Measurements from ENCODE around the gene SLX9. TPM values are rescaled to one million over a fixed set of nuclear protein-coding genes. Genes with fewer than 3 reads are reported as not detected.

SLX9 gene
- total RNA-seq, 1 donor, result 5.2 TPM

DNA sequence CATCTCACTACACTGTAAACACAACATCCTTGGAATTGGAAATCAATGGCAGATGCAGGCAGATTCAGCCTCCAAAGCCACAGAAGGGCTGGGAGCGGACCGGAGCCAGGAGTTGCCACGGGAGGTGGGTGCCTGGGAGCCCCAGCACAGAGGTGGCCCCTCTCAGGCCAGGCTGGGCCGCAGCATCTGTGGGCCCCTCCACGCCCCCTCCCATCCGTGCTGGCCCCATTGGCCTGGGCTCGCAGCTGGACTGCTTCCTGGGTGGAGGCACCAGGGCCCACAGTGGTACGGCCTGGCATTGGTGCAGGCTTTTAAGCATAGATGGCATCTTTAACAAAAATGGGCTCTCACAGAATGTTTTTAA lies 64.2 kb downstream of the SLX9 start:
- no peaks in the 10 kb centered on the region for H3K9me3 ChIP-seq (ENCODE audit: low read depth, low read length)
- peaks cover 4% of the 10 kb centered on the region for H3K27me3 ChIP-seq (ENCODE audit: insufficient read depth, low read length)
- H3K4me3 ChIP-seq (ENCODE audit: low read length), result no peak overlapping the region
- no peaks in the 10 kb centered on the region for H3K4me1 ChIP-seq (ENCODE audit: insufficient read depth, low read length)

DNA sequence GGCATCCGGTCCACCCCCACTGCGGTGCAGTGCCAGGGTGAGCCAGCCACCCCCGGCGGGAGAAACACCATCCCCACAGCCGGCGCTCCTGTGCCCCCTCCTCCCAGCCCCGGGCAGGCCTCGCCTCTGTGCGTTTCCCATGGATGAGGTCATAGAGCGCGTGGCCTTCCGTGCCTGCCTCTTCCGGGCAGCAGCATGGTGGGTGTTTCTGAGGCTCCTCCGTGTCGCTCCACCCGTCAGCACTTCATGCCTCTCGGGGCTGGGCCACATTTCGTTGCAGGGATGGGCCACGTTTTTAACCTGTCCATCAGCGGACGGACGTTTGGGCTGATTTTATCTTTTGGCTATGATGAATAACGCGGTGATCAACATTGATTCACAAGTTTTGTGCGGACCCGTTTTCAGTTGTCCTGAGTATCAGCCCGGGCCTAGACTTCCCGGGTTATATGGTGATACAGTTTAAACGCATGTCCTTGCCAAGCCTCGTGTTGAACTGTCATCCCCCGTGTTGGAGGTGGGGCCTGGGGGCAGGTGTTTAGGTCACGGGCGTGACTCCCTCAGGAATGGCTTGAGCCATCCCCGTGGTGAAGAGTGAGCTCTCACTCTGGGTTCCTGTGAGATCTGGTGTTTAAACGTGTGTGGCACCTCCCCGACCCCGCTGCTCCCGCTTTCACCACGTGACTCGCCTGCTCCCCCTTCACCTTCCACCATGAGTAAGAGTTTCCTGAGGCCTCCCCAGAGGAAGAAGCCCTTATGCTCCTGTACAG lies 64.8 kb downstream of the SLX9 start:
- H3K4me1 ChIP-seq (ENCODE audit: insufficient read depth, low read length), result no peaks in the 10 kb centered on the region
- no peak overlapping the region for H3K4me3 ChIP-seq (ENCODE audit: low read length)
- peaks cover 4% of the 10 kb centered on the region for H3K27me3 ChIP-seq (ENCODE audit: insufficient read depth, low read length)
- no peaks in the 10 kb centered on the region for H3K9me3 ChIP-seq (ENCODE audit: low read depth, low read length)

DNA sequence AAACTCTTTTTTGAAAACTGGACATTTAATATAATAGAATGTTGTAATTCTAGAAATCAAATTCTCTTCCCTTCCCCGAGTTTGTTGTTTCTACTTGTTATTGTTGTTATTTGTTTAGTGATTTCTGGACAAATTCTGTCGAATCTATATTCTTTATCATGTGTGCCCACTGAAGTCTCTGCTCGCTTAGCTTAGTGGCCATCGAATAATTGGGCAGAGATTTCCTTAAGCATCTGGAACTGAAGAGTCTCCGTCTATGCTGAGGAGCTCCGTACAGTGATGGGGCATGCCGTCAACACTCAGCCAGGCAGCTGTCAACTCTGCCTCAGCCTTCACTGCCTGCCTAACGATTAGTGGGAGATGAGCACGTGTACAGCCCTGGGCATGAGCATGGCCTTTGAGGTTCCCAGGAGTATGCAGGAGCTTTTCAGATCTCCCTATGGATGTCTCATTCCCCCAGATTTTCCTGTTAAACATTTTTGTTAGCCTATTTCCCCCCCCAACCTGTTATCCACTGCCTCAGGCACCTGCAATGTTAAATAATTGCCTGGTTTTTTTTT lies 66.8 kb downstream of the SLX9 start:
- Histone ChIP-seq H3K4me1 (ENCODE audit: insufficient read depth, low read length) (no peaks in the 10 kb centered on the region), H3K27me3 (ENCODE audit: insufficient read depth, low read length) (peaks cover 4% of the 10 kb centered on the region), H3K4me3 (ENCODE audit: low read length) (no peak overlapping the region), H3K9me3 (ENCODE audit: low read depth, low read length) (no peaks in the 10 kb centered on the region)

DNA sequence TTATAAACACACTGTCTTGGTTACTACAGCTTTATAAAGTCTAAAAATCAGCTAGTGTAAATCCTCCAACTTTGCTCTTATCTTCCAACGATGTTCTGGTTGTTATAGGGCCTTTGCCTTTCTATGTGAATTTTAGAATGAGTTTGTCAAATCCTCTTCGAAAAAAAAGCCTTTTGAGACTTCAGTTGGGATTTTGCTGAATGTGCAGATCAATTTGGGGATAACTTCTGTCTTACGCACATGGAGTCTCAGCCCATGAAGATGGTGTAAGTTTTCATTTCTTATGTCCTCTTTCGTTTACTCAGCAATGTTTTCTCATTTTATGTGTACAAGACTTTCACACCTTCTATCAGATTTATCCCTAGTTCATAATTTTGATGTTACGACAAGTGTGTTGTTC lies 69.8 kb downstream of the SLX9 start:
- Histone ChIP-seq H3K27me3 (ENCODE audit: insufficient read depth, low read length) (peaks cover 4% of the 10 kb centered on the region), H3K4me3 (ENCODE audit: low read length) (no peak overlapping the region), H3K9me3 (ENCODE audit: low read depth, low read length) (no peaks in the 10 kb centered on the region), H3K4me1 (ENCODE audit: insufficient read depth, low read length) (no peaks in the 10 kb centered on the region)

DNA sequence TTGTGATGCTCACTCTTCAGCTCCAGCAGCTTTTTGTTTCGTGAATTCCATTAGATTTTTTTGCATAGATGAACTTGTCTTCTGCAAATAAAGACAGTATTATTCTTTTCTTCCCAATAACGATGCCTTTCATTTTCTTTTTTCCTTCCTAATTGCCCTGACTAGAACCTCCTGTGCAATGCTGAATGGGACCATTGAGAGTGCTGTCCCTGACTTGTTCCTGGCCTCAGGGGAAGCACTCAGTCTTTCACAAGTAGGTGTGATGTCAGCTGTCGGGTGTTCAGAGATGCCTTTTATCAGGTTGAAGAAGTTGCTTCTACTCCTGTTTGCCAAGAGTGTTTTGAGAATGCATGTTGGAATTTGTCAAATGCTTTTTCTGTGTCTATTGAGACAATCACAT lies 70.3 kb downstream of the SLX9 start:
- Histone ChIP-seq H3K27me3 (ENCODE audit: insufficient read depth, low read length) (peaks cover 4% of the 10 kb centered on the region), H3K4me3 (ENCODE audit: low read length) (no peak overlapping the region), H3K4me1 (ENCODE audit: insufficient read depth, low read length) (no peaks in the 10 kb centered on the region), H3K9me3 (ENCODE audit: low read depth, low read length) (no peaks in the 10 kb centered on the region)

GRCh38 chr21:45010860-45011259 lies 71.0 kb downstream of the SLX9 start:
- Histone ChIP-seq H3K9me3 (ENCODE audit: low read depth, low read length) (no peaks in the 10 kb centered on the region), H3K4me3 (ENCODE audit: low read length) (no peak overlapping the region), H3K27me3 (ENCODE audit: insufficient read depth, low read length) (peaks cover 4% of the 10 kb centered on the region), H3K4me1 (ENCODE audit: insufficient read depth, low read length) (no peaks in the 10 kb centered on the region)

DNA sequence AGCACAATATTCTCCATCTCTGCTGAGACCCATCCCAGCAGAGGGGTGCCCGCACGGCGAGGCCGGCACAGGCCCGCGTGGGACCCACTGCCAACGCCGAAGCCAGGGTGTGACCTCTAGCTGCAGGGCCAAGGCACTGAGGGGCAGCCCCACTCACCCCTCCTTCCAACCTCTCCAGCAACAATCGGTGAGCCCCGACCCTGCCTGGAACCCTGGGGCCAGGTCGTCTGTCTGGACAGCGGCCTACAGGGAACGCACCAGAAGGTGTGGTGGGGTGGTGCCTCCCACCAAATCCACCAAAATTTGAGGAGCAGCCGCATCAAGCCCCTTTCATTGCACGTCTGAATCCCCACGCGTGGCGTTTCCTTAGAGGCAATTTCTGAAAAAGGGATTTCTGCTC lies 71.6 kb downstream of the SLX9 start:
- Histone ChIP-seq H3K27me3 (ENCODE audit: insufficient read depth, low read length) (peaks cover 4% of the 10 kb centered on the region), H3K4me1 (ENCODE audit: insufficient read depth, low read length) (no peaks in the 10 kb centered on the region), H3K4me3 (ENCODE audit: low read length) (no peak overlapping the region), H3K9me3 (ENCODE audit: low read depth, low read length) (no peaks in the 10 kb centered on the region)

- Histone ChIP-seq H3K9me3 (ENCODE audit: low read depth, low read length) (no peaks in the 10 kb centered on the region), H3K27me3 (ENCODE audit: insufficient read depth, low read length) (peaks cover 9% of the 10 kb centered on the region), H3K4me1 (ENCODE audit: insufficient read depth, low read length) (no peaks in the 10 kb centered on the region), H3K4me3 (ENCODE audit: low read length) (no peak overlapping the region)
Measured at GRCh38 chr21:45011911-45012661, 72.3 kb downstream of the SLX9 start.

DNA sequence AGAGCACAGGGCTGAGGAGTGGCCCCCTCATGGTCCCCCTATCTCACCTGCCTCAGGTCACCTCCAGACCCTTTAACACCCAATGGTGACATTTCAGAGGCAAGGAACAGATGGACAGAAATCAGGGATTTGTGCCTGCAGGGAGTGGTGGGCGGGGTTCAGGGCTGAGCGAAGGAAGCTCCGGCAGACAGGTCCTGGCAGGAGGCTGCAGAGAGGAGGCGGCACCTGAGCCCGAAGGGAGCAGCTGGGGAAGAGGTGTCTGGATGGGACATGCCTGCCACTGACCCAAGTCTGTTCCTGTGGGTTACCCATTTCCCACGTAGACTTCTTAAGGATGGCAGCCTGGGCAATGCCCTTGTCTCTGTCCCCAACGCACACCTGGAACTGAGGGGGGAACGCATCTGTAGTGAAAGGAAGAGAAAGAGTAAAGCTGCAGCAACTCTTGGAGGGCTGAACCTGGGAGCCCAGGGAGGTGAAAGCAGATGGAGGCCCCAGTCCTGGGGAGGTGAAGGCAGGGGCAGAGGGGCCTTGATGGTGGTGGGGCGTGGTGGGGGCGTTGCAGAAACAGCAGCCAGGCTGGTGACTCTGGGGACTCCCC lies 72.9 kb downstream of the SLX9 start:
- Histone ChIP-seq H3K4me1 (ENCODE audit: insufficient read depth, low read length) (no peaks in the 10 kb centered on the region), H3K9me3 (ENCODE audit: low read depth, low read length) (no peaks in the 10 kb centered on the region), H3K27me3 (ENCODE audit: insufficient read depth, low read length) (peaks cover 16% of the 10 kb centered on the region), H3K4me3 (ENCODE audit: low read length) (no peak overlapping the region)

- Histone ChIP-seq H3K9me3 (ENCODE audit: low read depth, low read length) (no peaks in the 10 kb centered on the region), H3K4me3 (ENCODE audit: low read length) (no peak overlapping the region), H3K27me3 (ENCODE audit: insufficient read depth, low read length) (peaks cover 20% of the 10 kb centered on the region), H3K4me1 (ENCODE audit: insufficient read depth, low read length) (peaks cover 4% of the 10 kb centered on the region)
Measured at GRCh38 chr21:45013260-45013841, 73.5 kb downstream of the SLX9 start.

- H3K27me3 ChIP-seq (ENCODE audit: insufficient read depth, low read length), result peaks cover 25% of the 10 kb centered on the region
- H3K9me3 ChIP-seq (ENCODE audit: low read depth, low read length), result no peaks in the 10 kb centered on the region
- H3K4me3 ChIP-seq (ENCODE audit: low read length), result no peak overlapping the region
Measured at GRCh38 chr21:45014747-45015468, 75.1 kb downstream of the SLX9 start.

DNA sequence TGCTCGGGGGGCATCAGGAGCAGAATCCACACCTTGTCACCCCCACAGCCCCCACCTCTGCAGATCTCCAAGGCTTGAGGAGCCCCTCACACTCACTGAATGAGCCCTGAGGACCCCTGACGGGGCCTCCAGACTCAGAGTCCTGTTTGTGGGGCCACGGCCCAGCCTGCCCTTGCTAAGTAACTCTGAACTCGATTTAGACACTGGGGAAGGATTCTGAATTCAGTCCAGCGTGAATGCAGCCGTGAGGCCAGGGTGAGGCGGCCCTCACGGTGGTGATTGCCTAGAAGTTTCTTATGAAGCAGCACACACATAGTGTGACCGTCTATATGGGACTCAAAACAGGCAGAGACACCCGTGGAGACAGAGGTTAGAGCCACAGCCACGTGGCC lies 75.6 kb downstream of the SLX9 start:
- Histone ChIP-seq H3K27me3 (ENCODE audit: insufficient read depth, low read length) (peaks cover 25% of the 10 kb centered on the region), H3K4me1 (ENCODE audit: insufficient read depth, low read length) (peaks cover 5% of the 10 kb centered on the region), H3K4me3 (ENCODE audit: low read length) (no peak overlapping the region), H3K9me3 (ENCODE audit: low read depth, low read length) (no peaks in the 10 kb centered on the region)

More at GRCh38 chr21:45014747-45015468, 75.1 kb downstream of the SLX9 start:
- peaks cover 5% of the 10 kb centered on the region for H3K4me1 ChIP-seq (ENCODE audit: insufficient read depth, low read length)

GRCh38 chr21:45016031-45016405 lies 76.2 kb downstream of the SLX9 start:
- Histone ChIP-seq H3K27me3 (ENCODE audit: insufficient read depth, low read length) (peaks cover 25% of the 10 kb centered on the region), H3K4me3 (ENCODE audit: low read length) (no peak overlapping the region), H3K9me3 (ENCODE audit: low read depth, low read length) (no peaks in the 10 kb centered on the region), H3K4me1 (ENCODE audit: insufficient read depth, low read length) (peaks cover 5% of the 10 kb centered on the region)

- Histone ChIP-seq H3K27me3 (ENCODE audit: insufficient read depth, low read length) (peaks cover 25% of the 10 kb centered on the region), H3K4me1 (ENCODE audit: insufficient read depth, low read length) (peaks cover 5% of the 10 kb centered on the region), H3K4me3 (ENCODE audit: low read length) (no peak overlapping the region), H3K9me3 (ENCODE audit: low read depth, low read length) (no peaks in the 10 kb centered on the region)
Measured at GRCh38 chr21:45016406-45017038, 76.7 kb downstream of the SLX9 start.

Data from mononuclear cell (primary cell).